Erythroblast (primary cell): ENCODE results near the gene MICAL2.

Experiments used
- GATA1 ChIP-seq: IDR thresholded peaks from 2 replicates; pipeline ENCODE4 v1.6.1; 2011; ENCODE audit warnings: low read depth, mild to moderate bottlenecking, control low read depth, low read length, moderate library complexity
- POLR2A ChIP-seq: IDR thresholded peaks from 2 replicates; pipeline ENCODE4 v1.6.1; 2011; ENCODE audit warnings: mild to moderate bottlenecking, low read length

DNA sequence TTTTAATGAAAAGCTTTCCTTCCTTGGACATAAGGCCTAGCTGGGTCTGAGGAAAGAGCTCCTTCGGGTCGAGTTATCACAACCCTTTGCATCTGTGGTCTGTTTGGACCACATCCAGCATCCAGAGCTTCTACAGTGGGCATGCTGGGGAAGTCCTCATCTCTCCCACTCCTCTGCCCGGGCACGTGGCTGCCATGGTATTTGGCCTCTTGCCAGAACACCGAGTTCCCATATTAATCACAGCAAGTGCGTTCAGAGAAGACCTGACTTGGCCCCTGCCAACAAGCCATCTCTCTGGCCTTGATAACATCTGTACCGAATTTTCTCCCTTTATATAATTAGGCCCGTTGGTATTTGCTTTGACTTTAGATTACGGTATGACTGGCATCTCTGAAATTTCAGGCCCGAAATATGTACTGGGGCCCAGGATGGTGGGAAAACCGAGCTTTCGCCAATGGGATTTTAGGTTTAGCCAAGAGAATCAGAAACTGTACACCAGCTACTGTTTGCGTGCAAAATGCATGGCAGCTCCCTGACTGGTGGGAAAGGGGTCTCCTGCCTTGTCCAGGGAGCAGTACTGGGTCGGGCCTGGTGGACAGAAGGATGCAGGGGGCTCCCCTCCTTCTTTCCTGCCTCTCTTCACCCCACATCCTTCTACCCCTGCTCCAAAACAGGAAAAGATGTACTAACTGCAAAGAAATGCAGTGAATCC, 90.0 kb downstream of the MICAL2 start:
- TF ChIP-seq POLR2A = no peak
- TF ChIP-seq GATA1 = no peak
